ENCODE measurements around the gene NEK7.

DNA sequence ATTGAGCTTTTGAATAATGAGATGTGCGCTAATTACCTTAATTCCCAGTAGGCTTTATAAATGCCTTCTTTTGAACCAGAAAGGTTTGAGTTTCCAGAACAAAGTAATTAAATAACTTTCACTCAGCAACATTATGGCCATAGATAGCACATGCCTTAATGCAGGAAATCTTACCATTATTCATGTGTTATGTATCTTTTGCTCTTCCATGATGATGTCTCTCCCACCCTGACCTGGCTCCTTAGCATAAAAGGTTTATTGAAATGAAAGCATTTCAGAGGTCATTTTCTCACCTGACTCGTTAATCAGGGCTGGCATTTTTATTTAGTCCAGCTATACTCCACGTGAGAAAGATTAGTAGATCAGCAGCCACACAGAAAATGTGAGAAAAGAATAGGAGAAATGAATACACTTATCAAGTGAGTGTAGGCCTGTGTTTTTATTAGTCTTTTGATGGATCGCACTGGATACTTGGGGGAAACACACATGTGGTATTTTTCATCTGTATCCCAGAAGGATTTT is 203.5 kb downstream of the NEK7 start:
- no peak for TF ChIP-seq MAFK (IDR thresholded peaks at IDR 0.05; ENCODE audit: low read length)
- TF ChIP-seq NFE2L1 (tag; IDR thresholded peaks at IDR 0.05; ENCODE audit: borderline replicate concordance, low read depth), result no peak
- TF ChIP-seq, protein P1, sequence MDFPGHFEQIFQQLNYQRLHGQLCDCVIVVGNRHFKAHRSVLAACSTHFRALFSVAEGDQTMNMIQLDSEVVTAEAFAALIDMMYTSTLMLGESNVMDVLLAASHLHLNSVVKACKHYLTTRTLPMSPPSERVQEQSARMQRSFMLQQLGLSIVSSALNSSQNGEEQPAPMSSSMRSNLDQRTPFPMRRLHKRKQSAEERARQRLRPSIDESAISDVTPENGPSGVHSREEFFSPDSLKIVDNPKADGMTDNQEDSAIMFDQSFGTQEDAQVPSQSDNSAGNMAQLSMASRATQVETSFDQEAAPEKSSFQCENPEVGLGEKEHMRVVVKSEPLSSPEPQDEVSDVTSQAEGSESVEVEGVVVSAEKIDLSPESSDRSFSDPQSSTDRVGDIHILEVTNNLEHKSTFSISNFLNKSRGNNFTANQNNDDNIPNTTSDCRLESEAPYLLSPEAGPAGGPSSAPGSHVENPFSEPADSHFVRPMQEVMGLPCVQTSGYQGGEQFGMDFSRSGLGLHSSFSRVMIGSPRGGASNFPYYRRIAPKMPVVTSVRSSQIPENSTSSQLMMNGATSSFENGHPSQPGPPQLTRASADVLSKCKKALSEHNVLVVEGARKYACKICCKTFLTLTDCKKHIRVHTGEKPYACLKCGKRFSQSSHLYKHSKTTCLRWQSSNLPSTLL (IDR thresholded peaks at IDR 0.05), result no peak
- TF ChIP-seq RBM22 (IDR thresholded peaks at IDR 0.05; ENCODE audit: low read depth, low read length, poor library complexity, severe bottlenecking), result no peak
- TF ChIP-seq, protein P2, sequence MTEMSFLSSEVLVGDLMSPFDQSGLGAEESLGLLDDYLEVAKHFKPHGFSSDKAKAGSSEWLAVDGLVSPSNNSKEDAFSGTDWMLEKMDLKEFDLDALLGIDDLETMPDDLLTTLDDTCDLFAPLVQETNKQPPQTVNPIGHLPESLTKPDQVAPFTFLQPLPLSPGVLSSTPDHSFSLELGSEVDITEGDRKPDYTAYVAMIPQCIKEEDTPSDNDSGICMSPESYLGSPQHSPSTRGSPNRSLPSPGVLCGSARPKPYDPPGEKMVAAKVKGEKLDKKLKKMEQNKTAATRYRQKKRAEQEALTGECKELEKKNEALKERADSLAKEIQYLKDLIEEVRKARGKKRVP (CRISPR knock-in tag; IDR thresholded peaks at IDR 0.05), result no peak
- no peak for TF ChIP-seq KDM1A (IDR thresholded peaks at IDR 0.05)
- TF ChIP-seq, protein P3, sequence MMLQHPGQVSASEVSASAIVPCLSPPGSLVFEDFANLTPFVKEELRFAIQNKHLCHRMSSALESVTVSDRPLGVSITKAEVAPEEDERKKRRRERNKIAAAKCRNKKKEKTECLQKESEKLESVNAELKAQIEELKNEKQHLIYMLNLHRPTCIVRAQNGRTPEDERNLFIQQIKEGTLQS (IDR thresholded peaks at IDR 0.05), result no peak
- TF ChIP-seq, protein P3 (CRISPR knock-in tag; conservative IDR thresholded peaks at IDR 0.05), result no peak
- TF ChIP-seq ZNF175 (CRISPR knock-in tag; IDR thresholded peaks at IDR 0.05; ENCODE audit: low read depth), result no peak
- no peak for TF ChIP-seq RFX5 (IDR thresholded peaks at IDR 0.05; ENCODE audit: low read depth, low read length)
- TF ChIP-seq WHSC1 (IDR thresholded peaks at IDR 0.05; ENCODE audit: low read length), result no peak
- TF ChIP-seq JUND (IDR thresholded peaks at IDR 0.05; ENCODE audit: borderline replicate concordance, low read depth, low read length), result no peak
- no peak for TF ChIP-seq JUND (tag; IDR thresholded peaks at IDR 0.05; ENCODE audit: borderline replicate concordance, low read depth, low read length)
- TF ChIP-seq HDAC6 (IDR thresholded peaks at IDR 0.05; ENCODE audit: low read depth, low read length), result no peak
